Spleen (tissue), 11 donors: Measurements from ENCODE around the gene INTS1. TPM values are rescaled to one million over a fixed set of nuclear protein-coding genes. Genes with fewer than 3 reads are reported as not detected.

ENCODE experiments used
- DNase-seq: peaks from one replicate; pipeline ENCODE4 v3.0.0-alpha.2; 2020
- H3K27ac ChIP-seq, 8 donors: fragments of 200-600 bp; sonication (generic) in 7 of 8; 1 replicate in 4 of 8; 2 replicates in 4 of 8; pipeline versions ENCODE4 v1.5.0 to v1.8.0; 2016 to 2021; ENCODE audit warnings: inconsistent platforms in 4 of 8, mild to moderate bottlenecking in 4 of 8, moderate library complexity in 1 of 8
- H3K27me3 ChIP-seq, 7 donors: fragments of 200-600 bp; sonication (generic) in 6 of 7; replicated peaks in 1 of 7; 1 replicate in 4 of 7; 2 replicates in 3 of 7; pipeline versions ENCODE4 v1.5.0 to v1.8.0; 2016 to 2021; ENCODE audit warnings: inconsistent platforms in 3 of 7, mild to moderate bottlenecking in 1 of 7
- H3K36me3 ChIP-seq, 6 donors: fragments of 200-600 bp; sonication (generic) in 5 of 6; 1 replicate in 4 of 6; 2 replicates in 2 of 6; pipeline versions ENCODE4 v1.5.0 to v1.8.0; 2016 to 2021; ENCODE audit warnings: inconsistent platforms in 2 of 6
- H3K4me1 ChIP-seq, 6 donors: fragments of 200-600 bp; sonication (generic) in 5 of 6; 1 replicate in 3 of 6; 2 replicates in 3 of 6; pipeline versions ENCODE4 v1.5.0 to v1.8.0; 2016 to 2021; ENCODE audit warnings: inconsistent platforms in 3 of 6
- H3K4me3 ChIP-seq, 8 donors: fragments of 200-600 bp; sonication (generic) in 7 of 8; 1 replicate in 4 of 8; 2 replicates in 4 of 8; pipeline versions ENCODE4 v1.5.0 to v1.8.0; 2016 to 2021; ENCODE audit warnings: inconsistent platforms in 4 of 8, mild to moderate bottlenecking in 4 of 8, moderate library complexity in 2 of 8
- H3K9me3 ChIP-seq, 8 donors: fragments of 200-600 bp; sonication (generic) in 7 of 8; 1 replicate in 4 of 8; 2 replicates in 4 of 8; pipeline versions ENCODE4 v1.5.0 to v1.8.0; 2016 to 2021; ENCODE audit warnings: inconsistent platforms in 4 of 8
- POLR2A ChIP-seq, 3 donors: fragments of 450-650 bp; IDR thresholded peaks; one replicate each; pipeline ENCODE4 v1.5.1; 2017; ENCODE audit warnings: antibody characterized with exemption in 3 of 3, mild to moderate bottlenecking in 1 of 3
- POLR2AphosphoS5 ChIP-seq, 3 donors: sonication (generic); formaldehyde crosslinking; IDR thresholded peaks; one replicate each; pipeline ENCODE4 v1.5.1; 2017; ENCODE audit warnings: antibody characterized with exemption in 3 of 3
- WGBS, 5 donors: extraction: QIAGEN DNeasy Blood & Tissue Kit in 3 of 5; methylation state at CpG; one replicate each; pipeline versions ENCODE4 v1.1.5 to v1.1.7; 2013 to 2018; 5-methylcytosine and 5-hydroxymethylcytosine counted together
- intact Hi-C: fragments of 100-400 bp; cut with DNase I; formaldehyde crosslinking; loops from one replicate; pipeline ENCODE4 v1.15.0; 2023; ENCODE audit warnings: low total_unique reads
- polyA plus RNA-seq, 3 donors: library from polyadenylated mRNA; stranded (reverse); fragments of 200-250 nt; gene quantifications; one replicate each; pipeline ENCODE4 v1.2.1, GENCODE V29; 2013
- total RNA-seq, 7 donors: library from RNA; depleted of rRNA in 3 of 7; stranded (reverse); fragments of >200 nt in 3 of 7; fragmentation: NEBNext Ultra II Directional in 4 of 7; extraction: Animal tissue kit (Norgen Biotek cat#: 25700) in 4 of 7; gene quantifications; one replicate each; pipeline versions ENCODE4 v1.1.0 to v1.2.1, GENCODE V29; 2016 to 2021
- TF ChIP-seq, protein P1 (sequence below), 11 experiments: fragments of 200-600 bp in 7 of 11; fragments of 450-650 bp in 4 of 11; sonication (generic) in 4 of 11; IDR thresholded peaks in 8 of 11; conservative IDR thresholded peaks in 3 of 11; 1 replicate in 7 of 11; 2 replicates in 4 of 11; pipeline versions ENCODE4 v1.4.0 to v1.8.0; 2016 to 2021; ENCODE audit warnings: antibody characterized with exemption in 11 of 11, inconsistent platforms in 4 of 11, mild to moderate bottlenecking in 1 of 11
- donor health status: healthy with polysubstance abuse.
- donor health status: DM: no; HTN: no; CAD: no; lungs with moderate emphysema.
- donor health status: DM: no; HTN: no; CAD: no.
- donor health status: Bipolar disorder and iron deficiency.
- donor health status: healthy.
- donor health status: DM: no; HTN: no; CAD: no.
- donor health status: DM: yes; HTN: yes; CAD: no.

The INTS1 gene
- total and polyA plus RNA-seq, 10 donors = 47.3 to 126 (median 79.7) TPM

DNA sequence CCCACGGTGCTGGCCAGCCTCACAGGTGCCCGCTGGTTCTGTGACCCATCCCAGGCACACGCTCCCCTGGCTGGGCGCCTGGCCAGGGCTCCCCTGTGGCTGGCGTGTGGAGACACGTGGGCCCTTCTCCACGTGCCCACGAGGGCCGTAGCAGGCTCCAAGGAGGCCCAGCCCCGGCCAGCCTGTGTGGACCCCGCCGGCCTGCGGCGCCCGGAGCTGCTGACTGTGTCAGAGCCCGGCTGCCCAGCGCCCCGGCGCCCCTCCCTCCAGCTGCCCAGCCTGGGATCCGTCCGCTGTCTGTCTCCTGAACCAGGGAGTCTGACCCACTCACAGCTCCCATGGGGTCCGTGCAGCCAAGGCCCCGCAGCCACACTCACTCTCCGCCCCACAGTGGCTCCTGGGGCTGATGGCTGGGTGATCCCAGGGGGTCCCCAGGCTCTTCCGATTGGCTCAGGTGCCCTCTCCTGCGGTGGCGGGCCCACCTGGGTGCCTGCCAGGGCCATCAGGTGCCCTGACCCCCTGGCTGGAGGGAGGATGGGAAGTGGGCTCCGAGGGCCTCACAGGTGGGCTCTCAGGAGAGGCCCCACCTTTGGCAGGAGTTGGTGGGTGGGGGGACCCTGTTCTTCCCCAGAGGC lies 42.2 kb upstream of the INTS1 start:
- peaks cover 0 to 5% (median 0%) of the 10 kb centered on the region in 7 donors for H3K27me3 ChIP-seq
- no peaks in the 10 kb centered on the region for H3K9me3 ChIP-seq
- no peak overlapping the region for H3K4me3 ChIP-seq
- no peak overlapping the region for H3K27ac ChIP-seq
- intact Hi-C loops = no loop called here
- peaks cover 0 to 10% (median 8%) of the 10 kb centered on the region in 6 donors for H3K4me1 ChIP-seq
- TF ChIP-seq POLR2AphosphoS5 (IDR thresholded peaks at IDR 0.05) (no peak), POLR2A (IDR thresholded peaks at IDR 0.05) (no peak)
- TF ChIP-seq, protein P1, sequence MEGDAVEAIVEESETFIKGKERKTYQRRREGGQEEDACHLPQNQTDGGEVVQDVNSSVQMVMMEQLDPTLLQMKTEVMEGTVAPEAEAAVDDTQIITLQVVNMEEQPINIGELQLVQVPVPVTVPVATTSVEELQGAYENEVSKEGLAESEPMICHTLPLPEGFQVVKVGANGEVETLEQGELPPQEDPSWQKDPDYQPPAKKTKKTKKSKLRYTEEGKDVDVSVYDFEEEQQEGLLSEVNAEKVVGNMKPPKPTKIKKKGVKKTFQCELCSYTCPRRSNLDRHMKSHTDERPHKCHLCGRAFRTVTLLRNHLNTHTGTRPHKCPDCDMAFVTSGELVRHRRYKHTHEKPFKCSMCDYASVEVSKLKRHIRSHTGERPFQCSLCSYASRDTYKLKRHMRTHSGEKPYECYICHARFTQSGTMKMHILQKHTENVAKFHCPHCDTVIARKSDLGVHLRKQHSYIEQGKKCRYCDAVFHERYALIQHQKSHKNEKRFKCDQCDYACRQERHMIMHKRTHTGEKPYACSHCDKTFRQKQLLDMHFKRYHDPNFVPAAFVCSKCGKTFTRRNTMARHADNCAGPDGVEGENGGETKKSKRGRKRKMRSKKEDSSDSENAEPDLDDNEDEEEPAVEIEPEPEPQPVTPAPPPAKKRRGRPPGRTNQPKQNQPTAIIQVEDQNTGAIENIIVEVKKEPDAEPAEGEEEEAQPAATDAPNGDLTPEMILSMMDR (IDR thresholded peaks at IDR 0.05 in 8 of 11, conservative IDR thresholded peaks at IDR 0.05 in 3 of 11) = no peak
- DNase-seq = no peak
- WGBS, 5 donors = 69 to 97% (median 92%) methylated on average over 7 to 28 of the region's 28 CpGs
- H3K36me3 ChIP-seq = peaks cover 0 to 39% (median 22%) of the 10 kb centered on the region in 6 donors

DNA sequence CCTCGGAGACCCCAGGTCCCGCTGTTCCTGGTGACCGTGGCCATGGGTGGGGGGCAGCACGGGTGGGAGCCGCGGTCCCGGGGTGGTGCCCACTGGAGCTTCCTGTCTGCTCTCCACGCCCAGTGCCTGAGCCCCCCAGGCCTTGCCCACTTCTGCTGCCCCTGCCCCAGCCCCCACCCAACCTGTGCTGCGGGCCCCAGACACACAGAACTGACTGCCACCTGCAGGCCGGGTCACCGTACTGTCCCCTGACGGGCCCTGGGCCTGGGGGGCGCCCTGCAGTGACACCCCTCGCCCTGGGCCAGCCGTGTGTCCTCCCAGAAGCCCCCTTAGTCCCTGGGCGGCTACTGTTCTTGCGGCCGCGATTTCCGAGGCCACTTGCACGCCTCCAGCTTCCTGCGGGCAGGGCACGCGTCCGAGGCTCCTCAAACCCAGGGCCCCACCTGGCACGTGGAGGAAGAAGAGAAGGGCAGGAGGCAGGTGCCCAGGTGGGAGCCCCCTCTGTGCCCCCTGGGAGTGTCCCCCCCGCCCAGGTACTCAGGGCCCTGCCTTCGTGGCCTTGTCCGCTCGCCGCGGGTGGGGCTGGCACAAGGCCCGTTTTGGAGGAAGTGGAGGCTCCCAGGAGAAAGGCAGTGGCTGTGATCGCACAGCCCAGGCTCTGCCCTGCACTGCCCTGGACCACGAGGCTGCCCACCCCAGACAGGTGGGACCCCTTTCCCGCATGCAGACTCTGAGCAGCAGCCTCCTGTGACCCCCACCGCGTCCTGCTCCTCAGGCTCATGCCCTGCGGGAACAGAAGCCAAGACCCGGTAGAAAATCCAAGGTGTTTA lies 41.4 kb upstream of the INTS1 start:
- Histone ChIP-seq H3K4me3 (no peak overlapping the region), H3K27ac (no peak overlapping the region), H3K9me3 (no peaks in the 10 kb centered on the region), H3K36me3 (peaks cover 0 to 47% (median 30%) of the 10 kb centered on the region in 6 donors), H3K27me3 (peaks cover 0 to 5% (median 0%) of the 10 kb centered on the region in 7 donors), H3K4me1 (peaks cover 0 to 10% (median 8%) of the 10 kb centered on the region in 6 donors)
- intact Hi-C loops = no loop called here
- WGBS, 5 donors = 61 to 85% (median 69%) methylated on average over 13 to 40 of the region's 40 CpGs
- TF ChIP-seq POLR2AphosphoS5 (IDR thresholded peaks at IDR 0.05) (peak in 1 of 3 donors; percentile 52), POLR2A (IDR thresholded peaks at IDR 0.05) (no peak)
- no peak for DNase-seq

DNA sequence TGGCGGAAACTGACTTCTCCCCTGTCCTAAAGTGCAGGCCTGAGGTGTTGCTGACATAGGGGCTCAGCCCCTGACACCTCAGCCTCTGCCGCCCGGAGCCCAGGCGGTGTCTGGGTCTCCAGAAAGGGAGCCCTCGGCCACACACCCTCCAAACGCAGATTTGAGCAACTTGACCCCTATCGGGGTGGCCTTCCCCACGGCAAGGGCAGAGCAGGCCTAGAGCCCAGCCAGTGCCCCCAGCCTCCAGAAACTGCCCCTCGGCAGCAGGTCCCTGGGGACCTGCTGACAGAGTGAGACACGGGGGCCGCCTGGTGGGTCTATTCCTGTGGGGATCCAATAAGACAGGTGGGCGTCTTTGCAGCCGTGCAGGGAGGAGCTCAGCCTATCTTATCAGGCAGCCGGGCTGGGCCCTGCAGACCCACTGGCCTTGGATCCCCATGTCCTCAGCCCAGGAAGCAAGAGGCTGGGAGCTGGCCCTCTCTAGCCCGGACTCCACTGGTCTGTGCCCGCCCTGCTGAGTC lies 40.8 kb upstream of the INTS1 start:
- DNase-seq = no peak
- intact Hi-C loops = no loop called here
- 74 to 87% (median 83%) methylated on average over 3 to 16 of the region's 16 CpGs for WGBS, 5 donors
- Histone ChIP-seq H3K27ac (no peak overlapping the region), H3K36me3 (peaks cover 0 to 53% (median 37%) of the 10 kb centered on the region in 6 donors), H3K4me1 (peaks cover 0 to 10% (median 8%) of the 10 kb centered on the region in 6 donors), H3K9me3 (no peaks in the 10 kb centered on the region), H3K27me3 (peaks cover 0 to 5% (median 0%) of the 10 kb centered on the region in 7 donors), H3K4me3 (no peak overlapping the region)
- no peak for TF ChIP-seq POLR2A (IDR thresholded peaks at IDR 0.05)
- peak in 1 of 3 donors; percentile 2 for TF ChIP-seq POLR2AphosphoS5 (IDR thresholded peaks at IDR 0.05)
- TF ChIP-seq, protein P1 (IDR thresholded peaks at IDR 0.05 in 8 of 11, conservative IDR thresholded peaks at IDR 0.05 in 3 of 11) = no peak

DNA sequence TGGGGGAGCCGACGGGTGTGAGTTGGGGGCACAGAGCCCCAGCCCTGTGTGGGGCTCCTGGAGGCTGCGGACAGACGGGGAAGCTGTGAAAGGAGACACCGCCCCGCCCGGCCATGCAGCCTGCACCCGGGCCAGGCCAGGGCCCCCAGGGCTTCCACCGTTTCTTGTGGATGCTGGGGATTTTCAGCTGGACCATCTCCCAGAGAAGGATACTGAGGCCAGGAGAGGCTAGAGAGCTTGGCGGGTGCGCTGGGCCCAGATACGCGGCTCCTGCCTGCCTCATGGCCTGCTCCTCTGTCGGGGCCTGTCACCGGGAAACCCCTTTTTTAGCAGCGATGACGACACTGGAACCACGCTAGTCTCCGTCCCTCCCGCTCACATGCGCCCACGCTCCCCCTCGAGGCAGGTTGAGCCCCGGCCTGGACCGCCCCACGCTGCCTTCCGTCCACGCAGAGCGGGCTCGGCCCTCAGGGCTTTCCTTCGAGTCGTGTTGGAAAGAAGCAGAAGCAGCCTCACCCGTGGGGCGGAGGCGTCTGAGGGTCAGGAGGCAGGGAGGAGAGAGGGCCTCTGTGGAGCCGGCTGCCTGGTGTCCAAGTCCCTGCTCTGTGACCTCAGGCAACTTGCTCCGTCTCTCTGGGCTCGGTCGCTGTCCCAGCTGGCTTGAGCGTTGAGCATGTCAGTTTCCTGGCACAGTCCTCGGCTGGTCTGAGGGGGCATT lies 40.1 kb upstream of the INTS1 start:
- WGBS, 5 donors = 77 to 82% (median 81%) methylated on average over 29 to 41 of the region's 41 CpGs
- intact Hi-C loops = no loop called here
- peaks cover 0 to 60% (median 43%) of the 10 kb centered on the region in 6 donors for H3K36me3 ChIP-seq
- peaks cover 0 to 10% (median 8%) of the 10 kb centered on the region in 6 donors for H3K4me1 ChIP-seq
- no peaks in the 10 kb centered on the region for H3K9me3 ChIP-seq
- no peak for TF ChIP-seq POLR2A (IDR thresholded peaks at IDR 0.05)
- TF ChIP-seq, protein P1 (IDR thresholded peaks at IDR 0.05 in 8 of 11, conservative IDR thresholded peaks at IDR 0.05 in 3 of 11) = no peak
- peak in 1 of 3 donors; percentile 76 for TF ChIP-seq POLR2AphosphoS5 (IDR thresholded peaks at IDR 0.05)
- H3K27ac ChIP-seq = no peak overlapping the region
- no peaks in the 10 kb centered on the region for H3K27me3 ChIP-seq
- no peak overlapping the region for H3K4me3 ChIP-seq
- DNase-seq = no peak
